Measurements from ENCODE around the gene ANTXR2. TPM values are rescaled to one million over a fixed set of nuclear protein-coding genes. Genes with fewer than 3 reads are reported as not detected.

Gene ANTXR2
- total and polyA plus RNA-seq, 4 donors, result 16.0 to 88.0 (median 50.7) TPM

GRCh38 chr4:79923281-79923680 lies 149.7 kb downstream of the ANTXR2 start:
- no peak overlapping the region for H3K4me3 ChIP-seq (ENCODE audit: low read length in 2 of 2)
- H3K9me3 ChIP-seq (ENCODE audit: control insufficient read depth, low read length), result no peaks in the 10 kb centered on the region
- 65 to 82% methylated on average over 2 of the region's 2 CpGs for WGBS, 2 donors
- no peaks in the 10 kb centered on the region for H3K4me1 ChIP-seq (ENCODE audit: control insufficient read depth in 1 of 2, insufficient read depth in 2 of 2, low read length in 2 of 2)
- H3K27ac ChIP-seq (ENCODE audit: low read depth in 1 of 2, low read length in 2 of 2), result no peak overlapping the region
- no peaks in the 10 kb centered on the region for H3K27me3 ChIP-seq (ENCODE audit: control insufficient read depth in 1 of 2, insufficient read depth in 2 of 2, low read length in 1 of 2)
- H3K36me3 ChIP-seq (ENCODE audit: control insufficient read depth in 1 of 2, insufficient read depth in 2 of 2, low read length in 1 of 2), result no peaks in the 10 kb centered on the region
- no peak for DNase-seq
- no peak for ATAC-seq (ENCODE audit: low FRiP score)
- intact Hi-C loops (cut with DNase I), result no loop called here

GRCh38 chr4:79922011-79922410 lies 151.0 kb downstream of the ANTXR2 start:
- Histone ChIP-seq H3K9me3 (ENCODE audit: control insufficient read depth, low read length) (no peaks in the 10 kb centered on the region), H3K36me3 (ENCODE audit: control insufficient read depth in 1 of 2, insufficient read depth in 2 of 2, low read length in 1 of 2) (no peaks in the 10 kb centered on the region), H3K4me3 (ENCODE audit: low read length in 2 of 2) (no peak overlapping the region), H3K27me3 (ENCODE audit: control insufficient read depth in 1 of 2, insufficient read depth in 2 of 2, low read length in 1 of 2) (no peaks in the 10 kb centered on the region), H3K4me1 (ENCODE audit: control insufficient read depth in 1 of 2, insufficient read depth in 2 of 2, low read length in 2 of 2) (no peaks in the 10 kb centered on the region), H3K27ac (ENCODE audit: low read depth in 1 of 2, low read length in 2 of 2) (no peak overlapping the region)
- DNase-seq (no peak), ATAC-seq (ENCODE audit: low FRiP score) (no peak)
- intact Hi-C loops (cut with DNase I), result no loop called here
- WGBS, 2 donors, result 29 to 63% methylated on average over 1 of the region's 1 CpG

- Histone ChIP-seq H3K27me3 (ENCODE audit: control insufficient read depth in 1 of 2, insufficient read depth in 2 of 2, low read length in 1 of 2) (no peaks in the 10 kb centered on the region), H3K4me1 (ENCODE audit: control insufficient read depth in 1 of 2, insufficient read depth in 2 of 2, low read length in 2 of 2) (no peaks in the 10 kb centered on the region), H3K36me3 (ENCODE audit: control insufficient read depth in 1 of 2, insufficient read depth in 2 of 2, low read length in 1 of 2) (no peaks in the 10 kb centered on the region), H3K27ac (ENCODE audit: low read depth in 1 of 2, low read length in 2 of 2) (no peak overlapping the region), H3K9me3 (ENCODE audit: control insufficient read depth, low read length) (no peaks in the 10 kb centered on the region), H3K4me3 (ENCODE audit: low read length in 2 of 2) (no peak overlapping the region)
- ATAC-seq (ENCODE audit: low FRiP score) (no peak), DNase-seq (no peak)
- intact Hi-C loops (cut with DNase I), result no loop called here
- WGBS, 2 donors, result 44 to 78% methylated on average over 3 of the region's 3 CpGs
These were observed 152.7 kb downstream of the ANTXR2 start for GRCh38 chr4:79920163-79920853.

GRCh38 chr4:79918292-79918691 lies 154.7 kb downstream of the ANTXR2 start:
- DNase-seq, result no peak
- H3K4me3 ChIP-seq (ENCODE audit: low read length in 2 of 2), result no peak overlapping the region
- no peaks in the 10 kb centered on the region for H3K36me3 ChIP-seq (ENCODE audit: control insufficient read depth in 1 of 2, insufficient read depth in 2 of 2, low read length in 1 of 2)
- H3K27ac ChIP-seq (ENCODE audit: low read depth in 1 of 2, low read length in 2 of 2), result no peak overlapping the region
- H3K27me3 ChIP-seq (ENCODE audit: control insufficient read depth in 1 of 2, insufficient read depth in 2 of 2, low read length in 1 of 2), result no peaks in the 10 kb centered on the region
- H3K4me1 ChIP-seq (ENCODE audit: control insufficient read depth in 1 of 2, insufficient read depth in 2 of 2, low read length in 2 of 2), result no peaks in the 10 kb centered on the region
- 50 to 69% methylated on average over 3 of the region's 3 CpGs for WGBS, 2 donors
- intact Hi-C loops (cut with DNase I), result no loop called here
- ATAC-seq (ENCODE audit: low FRiP score), result no peak
- no peaks in the 10 kb centered on the region for H3K9me3 ChIP-seq (ENCODE audit: control insufficient read depth, low read length)

GRCh38 chr4:79917246-79917645 lies 155.8 kb downstream of the ANTXR2 start:
- Histone ChIP-seq H3K9me3 (ENCODE audit: control insufficient read depth, low read length) (no peaks in the 10 kb centered on the region), H3K36me3 (ENCODE audit: control insufficient read depth in 1 of 2, insufficient read depth in 2 of 2, low read length in 1 of 2) (no peaks in the 10 kb centered on the region), H3K27me3 (ENCODE audit: control insufficient read depth in 1 of 2, insufficient read depth in 2 of 2, low read length in 1 of 2) (no peaks in the 10 kb centered on the region), H3K27ac (ENCODE audit: low read depth in 1 of 2, low read length in 2 of 2) (no peak overlapping the region), H3K4me3 (ENCODE audit: low read length in 2 of 2) (no peak overlapping the region), H3K4me1 (ENCODE audit: control insufficient read depth in 1 of 2, insufficient read depth in 2 of 2, low read length in 2 of 2) (no peaks in the 10 kb centered on the region)
- ATAC-seq (ENCODE audit: low FRiP score), result no peak
- intact Hi-C loops (cut with DNase I), result no loop called here
- peak; percentile 47 to 55 for DNase-seq
- 90 to 98% methylated on average over 1 of the region's 1 CpG for WGBS, 2 donors

- ATAC-seq (ENCODE audit: low FRiP score) (no peak), DNase-seq (no peak)
- WGBS, 2 donors, result 66 to 76% methylated on average over 3 of the region's 3 CpGs
- Histone ChIP-seq H3K4me1 (ENCODE audit: control insufficient read depth in 1 of 2, insufficient read depth in 2 of 2, low read length in 2 of 2) (no peaks in the 10 kb centered on the region), H3K36me3 (ENCODE audit: control insufficient read depth in 1 of 2, insufficient read depth in 2 of 2, low read length in 1 of 2) (no peaks in the 10 kb centered on the region), H3K9me3 (ENCODE audit: control insufficient read depth, low read length) (no peaks in the 10 kb centered on the region), H3K27me3 (ENCODE audit: control insufficient read depth in 1 of 2, insufficient read depth in 2 of 2, low read length in 1 of 2) (no peaks in the 10 kb centered on the region), H3K27ac (ENCODE audit: low read depth in 1 of 2, low read length in 2 of 2) (no peak overlapping the region), H3K4me3 (ENCODE audit: low read length in 2 of 2) (no peak overlapping the region)
- intact Hi-C loops (cut with DNase I), result no loop called here
These were observed 157.8 kb downstream of the ANTXR2 start for GRCh38 chr4:79915246-79915645.

GRCh38 chr4:79913581-79913980 lies 159.4 kb downstream of the ANTXR2 start:
- intact Hi-C loops (cut with DNase I), result no loop called here
- Histone ChIP-seq H3K4me3 (ENCODE audit: low read length in 2 of 2) (no peak overlapping the region), H3K27ac (ENCODE audit: low read depth in 1 of 2, low read length in 2 of 2) (no peak overlapping the region), H3K36me3 (ENCODE audit: control insufficient read depth in 1 of 2, insufficient read depth in 2 of 2, low read length in 1 of 2) (no peaks in the 10 kb centered on the region), H3K9me3 (ENCODE audit: control insufficient read depth, low read length) (no peaks in the 10 kb centered on the region), H3K27me3 (ENCODE audit: control insufficient read depth in 1 of 2, insufficient read depth in 2 of 2, low read length in 1 of 2) (no peaks in the 10 kb centered on the region), H3K4me1 (ENCODE audit: control insufficient read depth in 1 of 2, insufficient read depth in 2 of 2, low read length in 2 of 2) (no peaks in the 10 kb centered on the region)
- 17 to 32% methylated on average over 1 of the region's 1 CpG for WGBS, 2 donors
- peak in 1 of 2 donors; percentile 41 for DNase-seq
- ATAC-seq (ENCODE audit: low FRiP score), result no peak

GRCh38 chr4:79907001-79907400 lies 166.0 kb downstream of the ANTXR2 start:
- H3K27me3 ChIP-seq (ENCODE audit: control insufficient read depth in 1 of 2, insufficient read depth in 2 of 2, low read length in 1 of 2), result no peaks in the 10 kb centered on the region
- DNase-seq (no peak), ATAC-seq (ENCODE audit: low FRiP score) (no peak)
- intact Hi-C loops (cut with DNase I), result no loop called here
- no peaks in the 10 kb centered on the region for H3K4me1 ChIP-seq (ENCODE audit: control insufficient read depth in 1 of 2, insufficient read depth in 2 of 2, low read length in 2 of 2)
- peaks cover 4 to 15% of the 10 kb centered on the region in 2 donors for H3K36me3 ChIP-seq (ENCODE audit: control insufficient read depth in 1 of 2, insufficient read depth in 2 of 2, low read length in 1 of 2)
- WGBS, 2 donors, result 58 to 66% methylated on average over 2 of the region's 2 CpGs
- H3K27ac ChIP-seq (ENCODE audit: low read depth in 1 of 2, low read length in 2 of 2), result no peak overlapping the region
- peaks cover 3% of the 10 kb centered on the region for H3K9me3 ChIP-seq (ENCODE audit: control insufficient read depth, low read length)
- H3K4me3 ChIP-seq (ENCODE audit: low read length in 2 of 2), result no peak overlapping the region

- WGBS, 2 donors, result 96 to 97% methylated on average over 5 of the region's 5 CpGs
- DNase-seq, result no peak
- intact Hi-C loops (cut with DNase I), result no loop called here
- Histone ChIP-seq H3K4me1 (ENCODE audit: control insufficient read depth in 1 of 2, insufficient read depth in 2 of 2, low read length in 2 of 2) (no peaks in the 10 kb centered on the region), H3K4me3 (ENCODE audit: low read length in 2 of 2) (no peak overlapping the region), H3K9me3 (ENCODE audit: control insufficient read depth, low read length) (peaks cover 3% of the 10 kb centered on the region), H3K36me3 (ENCODE audit: control insufficient read depth in 1 of 2, insufficient read depth in 2 of 2, low read length in 1 of 2) (peaks cover 4 to 15% of the 10 kb centered on the region in 2 donors), H3K27ac (ENCODE audit: low read depth in 1 of 2, low read length in 2 of 2) (no peak overlapping the region), H3K27me3 (ENCODE audit: control insufficient read depth in 1 of 2, insufficient read depth in 2 of 2, low read length in 1 of 2) (no peaks in the 10 kb centered on the region)
- no peak for ATAC-seq (ENCODE audit: low FRiP score)
These were observed 166.7 kb downstream of the ANTXR2 start for GRCh38 chr4:79906303-79906702.

All from aorta (tissue), 5 donors.